ENCODE data around the gene MYRFL.

The MYRFL gene

GRCh38 chr12:69872804-69873203 lies 47.8 kb downstream of the MYRFL start:
- no peak overlapping the region for H3K4me3 ChIP-seq (ENCODE audit: low read depth, low read length)
- no peak for TF ChIP-seq CTCF (IDR thresholded peaks at IDR 0.05; ENCODE audit: low read depth, low read length)

- no peak for TF ChIP-seq CTCF (IDR thresholded peaks at IDR 0.05; ENCODE audit: low read depth, low read length)
- H3K4me3 ChIP-seq (ENCODE audit: low read depth, low read length) = 0 out of 2 replicates have a peak overlapping the region, but pooled peaks have one; percentile 1
These were observed 48.4 kb downstream of the MYRFL start for GRCh38 chr12:69873429-69873828.

GRCh38 chr12:69874606-69875005 lies 49.6 kb downstream of the MYRFL start:
- H3K4me3 ChIP-seq (ENCODE audit: low read depth, low read length) = no peak overlapping the region
- no peak for TF ChIP-seq CTCF (IDR thresholded peaks at IDR 0.05; ENCODE audit: low read depth, low read length)

DNA sequence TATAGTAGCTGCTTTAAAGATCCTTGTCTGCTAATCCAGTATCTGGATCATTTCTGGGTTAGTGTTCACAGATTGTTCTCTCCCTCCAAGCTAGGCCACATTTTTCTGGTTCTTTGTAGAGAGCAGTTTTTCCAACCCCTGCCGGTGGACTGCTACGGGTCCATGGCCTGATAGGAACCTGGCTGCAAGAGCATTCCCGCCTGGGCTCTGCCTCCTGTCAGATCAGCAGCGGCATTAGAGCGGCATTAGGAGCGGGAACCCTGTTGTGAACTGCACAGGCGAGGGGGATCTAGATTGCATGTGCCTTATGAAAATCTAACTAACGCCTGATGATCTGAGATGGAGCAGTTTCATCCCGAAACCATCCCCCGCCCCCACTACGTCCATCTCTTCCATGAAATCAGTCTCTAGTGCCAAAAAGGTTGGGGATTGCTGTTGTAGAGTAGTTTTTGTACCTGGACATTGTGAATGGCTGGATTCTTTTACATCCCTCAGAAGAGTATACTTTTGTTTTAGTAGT lies 50.4 kb downstream of the MYRFL start:
- no peak overlapping the region for H3K4me3 ChIP-seq (ENCODE audit: low read depth, low read length)
- TF ChIP-seq CTCF (IDR thresholded peaks at IDR 0.05; ENCODE audit: low read depth, low read length) = no peak

DNA sequence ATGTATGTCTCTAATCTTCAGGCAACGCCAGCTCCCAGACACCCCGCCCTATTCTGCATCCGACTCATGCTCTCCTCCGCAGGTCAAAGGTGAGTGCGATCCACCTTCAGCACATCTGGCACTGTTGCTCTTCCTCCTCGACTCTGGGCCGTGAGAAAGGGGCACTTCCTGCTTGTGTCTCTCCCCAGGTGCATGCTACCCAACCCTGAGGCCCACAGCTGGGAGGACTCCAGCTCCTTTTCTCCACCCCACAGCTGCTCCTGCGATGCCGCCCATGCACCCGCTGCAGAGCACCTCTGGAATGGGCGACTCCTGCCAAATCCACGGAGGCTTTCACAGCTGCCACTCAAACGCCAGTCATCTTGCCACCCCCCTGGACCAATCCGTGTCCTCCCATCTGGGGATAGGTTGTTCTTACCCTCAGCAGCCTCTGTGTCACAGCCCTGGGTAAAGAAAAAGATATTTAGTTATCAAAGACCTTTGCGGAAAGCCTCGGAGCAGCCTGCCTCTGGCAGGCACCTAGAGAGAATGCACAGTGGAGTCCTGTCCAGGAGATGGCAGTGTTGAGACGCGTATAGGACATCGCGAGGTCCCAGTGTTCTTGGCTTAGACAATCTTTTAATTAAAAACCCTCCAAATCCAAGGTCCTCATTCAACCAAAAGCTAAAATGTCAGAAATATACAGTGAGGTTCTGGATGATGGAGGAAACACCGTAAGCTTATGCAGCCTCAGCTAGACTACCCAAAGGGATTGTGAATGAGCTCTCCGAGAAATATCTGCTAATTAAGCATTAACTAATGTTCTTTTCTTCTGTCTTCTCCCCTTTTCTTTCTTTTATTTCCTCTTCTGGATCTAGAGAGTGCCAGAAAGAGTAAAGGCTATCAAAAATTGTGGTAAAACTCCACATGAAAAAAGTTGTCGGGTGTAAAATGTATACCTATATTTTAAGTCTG lies 54.3 kb downstream of the MYRFL start:
- 0 out of 2 replicates have a peak overlapping the region, but pooled peaks have one; percentile 15 for H3K4me3 ChIP-seq (ENCODE audit: low read depth, low read length)
- TF ChIP-seq CTCF (IDR thresholded peaks at IDR 0.05; ENCODE audit: low read depth, low read length) = peak; percentile 91

- H3K4me3 ChIP-seq (ENCODE audit: low read depth, low read length) = no peak overlapping the region
- no peak for TF ChIP-seq CTCF (IDR thresholded peaks at IDR 0.05; ENCODE audit: low read depth, low read length)
These were observed 55.5 kb downstream of the MYRFL start for GRCh38 chr12:69880571-69880970.

DNA sequence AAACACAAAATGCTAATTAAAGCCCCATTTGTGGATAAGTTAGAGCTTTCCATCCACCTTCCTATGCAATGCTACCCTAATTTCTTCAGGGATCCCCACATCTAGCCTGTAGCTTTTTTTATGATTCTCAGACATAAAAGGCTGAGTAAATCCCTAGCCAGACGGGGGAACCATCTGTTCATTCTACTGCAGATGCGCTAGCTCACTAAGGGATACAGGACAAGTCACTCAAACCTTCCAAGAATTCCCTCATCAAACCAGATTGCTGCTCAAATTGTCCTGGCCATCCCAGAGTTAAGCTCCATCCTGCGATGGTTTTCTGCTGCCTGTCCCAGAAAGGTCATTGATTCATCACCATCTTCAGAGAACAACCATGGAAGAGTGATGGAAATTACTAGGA lies 56.7 kb downstream of the MYRFL start:
- TF ChIP-seq CTCF (IDR thresholded peaks at IDR 0.05; ENCODE audit: low read depth, low read length) = no peak
- no peak overlapping the region for H3K4me3 ChIP-seq (ENCODE audit: low read depth, low read length)
